ENCODE results near the gene COL11A2. TPM values are rescaled to one million over a fixed set of nuclear protein-coding genes. Genes with fewer than 3 reads are reported as not detected.
A peak's percentile ranks its signal among the peaks of the same experiment; 100 is the strongest.

COL11A2 gene
- total RNA-seq, 1 donor from 2014 or later: 11.9 TPM

DNA sequence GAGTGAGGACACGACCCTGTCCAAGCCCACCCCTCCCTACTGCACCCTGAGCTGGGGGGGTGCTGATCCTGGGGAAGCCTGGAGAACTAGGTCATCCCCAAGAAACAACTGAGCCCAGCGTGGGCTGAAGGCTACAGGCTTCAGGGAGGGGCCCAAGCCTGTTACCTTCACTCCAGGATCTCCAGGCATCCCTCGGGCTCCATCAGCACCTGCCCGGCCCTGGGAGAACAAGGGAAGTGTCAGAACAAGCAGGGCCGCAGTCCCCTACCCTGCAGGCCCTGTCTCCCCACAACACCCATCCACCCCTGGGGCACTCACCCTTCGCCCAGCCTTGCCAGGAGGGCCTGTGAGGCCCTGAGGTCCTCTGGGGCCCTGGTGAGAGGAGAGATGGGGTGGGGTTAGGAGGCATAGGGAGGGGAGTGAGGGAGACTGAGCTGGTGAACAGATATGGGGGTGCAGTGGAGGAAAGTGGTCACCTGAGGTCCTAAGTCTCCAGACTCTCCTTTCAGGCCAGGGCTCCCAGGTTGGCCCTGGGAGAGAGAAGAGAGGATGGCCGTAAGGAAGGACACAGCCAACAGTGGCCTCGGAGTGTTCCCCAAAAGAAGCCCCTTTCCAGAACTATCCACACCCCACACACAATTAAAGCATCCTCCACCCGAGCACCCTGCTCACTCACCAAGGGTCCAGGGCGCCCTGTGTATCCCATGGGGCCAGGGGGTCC lies 13.4 kb downstream of the COL11A2 start:
- H3K27ac Mint-ChIP-seq: peak overlapping the region; percentile 57

DNA sequence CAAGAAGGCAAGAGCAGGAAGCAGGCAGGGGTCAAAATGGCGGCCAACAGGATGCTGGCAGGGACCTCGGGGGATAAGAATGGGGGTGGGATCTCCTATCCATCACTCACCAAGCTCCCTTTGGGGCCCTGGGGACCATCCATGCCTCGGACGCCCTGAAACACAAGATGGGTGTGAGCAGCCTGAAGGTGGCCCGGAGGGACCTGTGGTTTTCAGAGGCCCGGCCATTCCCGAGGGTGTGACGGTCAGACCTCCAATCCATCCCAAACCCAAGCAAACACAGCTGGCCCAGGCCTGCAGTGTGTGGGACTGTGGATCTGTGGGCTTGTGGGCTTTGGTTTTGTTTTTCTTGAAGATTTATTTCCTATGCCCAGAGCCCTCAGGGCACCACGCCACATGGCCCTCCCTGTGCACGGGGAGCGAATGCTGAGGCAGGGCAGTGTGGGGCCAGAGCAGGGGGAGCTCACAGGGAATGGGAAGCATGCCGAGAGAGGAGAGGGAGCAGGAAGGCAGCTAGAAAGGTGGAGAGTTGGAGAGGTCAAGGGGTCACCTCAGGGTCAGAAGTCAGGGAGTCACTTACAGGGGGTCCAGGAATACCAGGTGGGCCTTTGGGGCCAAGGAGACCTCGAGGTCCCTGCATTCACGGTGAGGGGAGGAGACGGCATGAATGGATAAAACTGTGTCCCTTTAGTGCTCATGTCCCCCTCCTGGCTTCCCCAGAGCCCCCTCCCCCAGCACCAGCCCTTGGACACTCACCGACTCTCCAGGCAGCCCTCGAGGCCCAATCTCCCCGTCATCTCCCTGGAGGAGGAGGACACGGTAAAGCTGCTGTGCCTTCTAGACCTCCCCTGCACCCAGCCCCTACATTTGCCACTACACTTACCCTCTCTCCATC lies 14.5 kb downstream of the COL11A2 start:
- H3K27me3 Mint-ChIP-seq: peaks cover 8% of the 10 kb centered on the region
- peak overlapping the region; percentile 59 for H3K4me3 Mint-ChIP-seq
- no peak for DNase-seq (ENCODE audit: extremely low spot score, unreplicated experiment)
- no peaks in the 10 kb centered on the region for H3K36me3 Mint-ChIP-seq
- H3K4me1 Mint-ChIP-seq (ENCODE audit: unreplicated experiment): peaks cover 10% of the 10 kb centered on the region
- peak overlapping the region; percentile 57 for H3K27ac Mint-ChIP-seq
- TF ChIP-seq, protein P1, sequence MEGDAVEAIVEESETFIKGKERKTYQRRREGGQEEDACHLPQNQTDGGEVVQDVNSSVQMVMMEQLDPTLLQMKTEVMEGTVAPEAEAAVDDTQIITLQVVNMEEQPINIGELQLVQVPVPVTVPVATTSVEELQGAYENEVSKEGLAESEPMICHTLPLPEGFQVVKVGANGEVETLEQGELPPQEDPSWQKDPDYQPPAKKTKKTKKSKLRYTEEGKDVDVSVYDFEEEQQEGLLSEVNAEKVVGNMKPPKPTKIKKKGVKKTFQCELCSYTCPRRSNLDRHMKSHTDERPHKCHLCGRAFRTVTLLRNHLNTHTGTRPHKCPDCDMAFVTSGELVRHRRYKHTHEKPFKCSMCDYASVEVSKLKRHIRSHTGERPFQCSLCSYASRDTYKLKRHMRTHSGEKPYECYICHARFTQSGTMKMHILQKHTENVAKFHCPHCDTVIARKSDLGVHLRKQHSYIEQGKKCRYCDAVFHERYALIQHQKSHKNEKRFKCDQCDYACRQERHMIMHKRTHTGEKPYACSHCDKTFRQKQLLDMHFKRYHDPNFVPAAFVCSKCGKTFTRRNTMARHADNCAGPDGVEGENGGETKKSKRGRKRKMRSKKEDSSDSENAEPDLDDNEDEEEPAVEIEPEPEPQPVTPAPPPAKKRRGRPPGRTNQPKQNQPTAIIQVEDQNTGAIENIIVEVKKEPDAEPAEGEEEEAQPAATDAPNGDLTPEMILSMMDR (conservative IDR thresholded peaks at IDR 0.05): no peak
- H3K9me3 Mint-ChIP-seq: no peaks in the 10 kb centered on the region

More for the DNA sequence above, 13.4 kb downstream of the COL11A2 start:
- DNase-seq (ENCODE audit: extremely low spot score, unreplicated experiment): no peak
- TF ChIP-seq, protein P1 (conservative IDR thresholded peaks at IDR 0.05): no peak
- Mint-ChIP-seq H3K36me3 (peaks cover 4% of the 10 kb centered on the region), H3K4me1 (ENCODE audit: unreplicated experiment) (peaks cover 10% of the 10 kb centered on the region), H3K4me3 (no peak overlapping the region), H3K27me3 (peaks cover 8% of the 10 kb centered on the region), H3K9me3 (no peaks in the 10 kb centered on the region)

GRCh38 chr6:33176906-33177305 lies 15.4 kb downstream of the COL11A2 start:
- peaks cover 8% of the 10 kb centered on the region for H3K27me3 Mint-ChIP-seq
- DNase-seq (ENCODE audit: extremely low spot score, unreplicated experiment): no peak
- H3K9me3 Mint-ChIP-seq: no peaks in the 10 kb centered on the region
- H3K4me3 Mint-ChIP-seq: no peak overlapping the region
- no peaks in the 10 kb centered on the region for H3K36me3 Mint-ChIP-seq
- H3K4me1 Mint-ChIP-seq (ENCODE audit: unreplicated experiment): peaks cover 10% of the 10 kb centered on the region
- no peak overlapping the region for H3K27ac Mint-ChIP-seq
- TF ChIP-seq, protein P1 (conservative IDR thresholded peaks at IDR 0.05): no peak

DNA sequence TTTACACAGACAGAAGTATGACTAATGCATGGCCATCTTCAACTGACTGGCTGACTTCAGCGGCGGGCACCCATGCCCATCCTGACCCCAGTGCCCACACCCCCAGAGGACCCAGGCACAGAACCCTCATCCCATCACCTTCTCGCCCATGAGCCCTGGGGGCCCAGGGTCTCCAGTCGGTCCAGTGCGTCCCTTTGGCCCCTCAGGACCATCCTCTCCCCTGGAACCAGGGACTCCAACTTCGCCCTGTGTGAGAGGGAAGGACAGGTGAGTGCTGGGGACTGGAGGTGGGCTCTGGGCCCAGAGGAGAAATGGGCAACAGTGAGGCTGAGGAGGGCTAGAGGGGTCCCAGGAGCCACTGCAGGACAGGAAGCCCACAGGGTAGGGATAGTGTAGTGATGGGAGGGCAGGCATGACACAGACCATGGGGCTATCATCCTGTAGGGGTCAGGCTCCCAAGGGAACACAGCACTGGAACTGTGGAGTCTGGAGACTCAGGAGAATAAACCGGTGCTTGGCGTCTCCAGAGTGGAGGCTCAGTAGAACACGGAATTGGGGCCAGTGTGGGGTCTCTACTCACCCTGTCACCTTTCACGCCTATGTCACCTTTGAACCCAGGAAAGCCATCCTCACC lies 16.7 kb downstream of the COL11A2 start:
- no peaks in the 10 kb centered on the region for H3K36me3 Mint-ChIP-seq
- no peaks in the 10 kb centered on the region for H3K9me3 Mint-ChIP-seq
- no peak overlapping the region for H3K4me3 Mint-ChIP-seq
- TF ChIP-seq, protein P1 (conservative IDR thresholded peaks at IDR 0.05): no peak
- H3K27ac Mint-ChIP-seq: no peak overlapping the region
- DNase-seq (ENCODE audit: extremely low spot score, unreplicated experiment): no peak
- peaks cover 10% of the 10 kb centered on the region for H3K4me1 Mint-ChIP-seq (ENCODE audit: unreplicated experiment)
- H3K27me3 Mint-ChIP-seq: peaks cover 8% of the 10 kb centered on the region

DNA sequence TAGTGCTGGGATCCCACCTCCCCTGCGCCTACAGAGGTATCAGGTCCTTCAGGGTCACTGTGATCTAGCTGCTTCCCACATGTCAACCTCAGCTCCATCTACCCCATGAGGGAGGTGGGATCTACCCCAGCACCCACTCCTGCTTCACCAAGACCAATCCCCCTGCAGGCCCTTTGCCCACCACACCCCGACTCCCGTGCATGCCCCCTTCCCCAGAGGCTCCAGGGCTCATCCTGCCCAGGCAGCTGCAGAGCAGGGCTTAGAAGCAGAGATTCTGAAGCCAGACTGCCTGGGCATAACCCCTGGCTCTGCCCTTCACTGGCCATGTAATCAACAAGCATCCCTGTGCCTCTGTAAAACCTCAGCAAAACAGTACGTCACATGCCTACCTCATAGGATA lies 17.5 kb downstream of the COL11A2 start:
- Mint-ChIP-seq H3K27ac (no peak overlapping the region), H3K4me1 (ENCODE audit: unreplicated experiment) (peaks cover 10% of the 10 kb centered on the region), H3K4me3 (no peak overlapping the region), H3K9me3 (no peaks in the 10 kb centered on the region), H3K27me3 (peaks cover 8% of the 10 kb centered on the region), H3K36me3 (no peaks in the 10 kb centered on the region)
- DNase-seq (ENCODE audit: extremely low spot score, unreplicated experiment): no peak
- TF ChIP-seq, protein P1 (conservative IDR thresholded peaks at IDR 0.05): no peak
